ENCODE data around the gene TMEM259.

DNA sequence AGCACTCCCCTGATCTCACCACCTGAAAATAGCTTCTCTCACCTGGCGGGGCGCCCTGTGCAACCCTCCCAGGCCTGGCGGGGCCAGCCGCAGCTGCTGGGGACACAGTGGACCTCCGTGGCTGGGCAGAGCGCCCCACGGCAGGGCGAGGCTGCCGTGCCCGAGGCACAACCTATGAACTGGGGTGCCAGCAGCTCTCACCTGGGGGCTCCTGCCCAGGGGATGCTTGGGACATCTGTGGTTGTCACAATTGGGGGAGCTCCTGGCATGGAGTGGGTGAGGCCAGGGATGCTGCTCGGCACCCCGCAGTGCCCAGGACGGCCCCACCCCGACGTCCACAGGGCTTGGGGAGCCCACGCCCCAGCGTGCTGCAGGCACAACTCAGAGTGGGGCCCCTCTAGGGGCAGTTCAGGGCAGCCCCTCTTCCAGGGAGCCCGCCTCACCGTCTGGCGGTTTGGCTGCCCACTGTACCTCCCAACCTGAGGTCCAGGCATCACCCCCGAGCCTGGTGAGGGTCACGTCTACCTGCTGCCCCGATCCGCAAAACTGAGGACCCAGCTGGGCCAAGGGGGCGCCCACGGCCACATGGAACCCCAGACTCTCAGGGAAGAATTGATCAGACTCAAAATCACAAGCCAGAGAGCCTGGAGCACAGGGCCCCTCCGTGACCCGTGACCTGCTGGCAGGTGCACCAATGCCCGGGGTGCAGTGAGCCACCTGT is 5.7 kb downstream of the TMEM259 start:
- TF ChIP-seq, protein P1, sequence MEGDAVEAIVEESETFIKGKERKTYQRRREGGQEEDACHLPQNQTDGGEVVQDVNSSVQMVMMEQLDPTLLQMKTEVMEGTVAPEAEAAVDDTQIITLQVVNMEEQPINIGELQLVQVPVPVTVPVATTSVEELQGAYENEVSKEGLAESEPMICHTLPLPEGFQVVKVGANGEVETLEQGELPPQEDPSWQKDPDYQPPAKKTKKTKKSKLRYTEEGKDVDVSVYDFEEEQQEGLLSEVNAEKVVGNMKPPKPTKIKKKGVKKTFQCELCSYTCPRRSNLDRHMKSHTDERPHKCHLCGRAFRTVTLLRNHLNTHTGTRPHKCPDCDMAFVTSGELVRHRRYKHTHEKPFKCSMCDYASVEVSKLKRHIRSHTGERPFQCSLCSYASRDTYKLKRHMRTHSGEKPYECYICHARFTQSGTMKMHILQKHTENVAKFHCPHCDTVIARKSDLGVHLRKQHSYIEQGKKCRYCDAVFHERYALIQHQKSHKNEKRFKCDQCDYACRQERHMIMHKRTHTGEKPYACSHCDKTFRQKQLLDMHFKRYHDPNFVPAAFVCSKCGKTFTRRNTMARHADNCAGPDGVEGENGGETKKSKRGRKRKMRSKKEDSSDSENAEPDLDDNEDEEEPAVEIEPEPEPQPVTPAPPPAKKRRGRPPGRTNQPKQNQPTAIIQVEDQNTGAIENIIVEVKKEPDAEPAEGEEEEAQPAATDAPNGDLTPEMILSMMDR (IDR thresholded peaks at IDR 0.05): no peak
- TF ChIP-seq POLR2A (IDR thresholded peaks at IDR 0.05): no peak

Data from esophagus squamous epithelium (tissue), 4 donors.